ENCODE data around the gene MOGAT1.
"Not testable (repeated sequence)": the region's sequence is repeated elsewhere in the genome, so short reads cannot be mapped to it uniquely, and the experiment has no call there.

MOGAT1 gene

GRCh38 chr2:222743251-222743812, 71.9 kb downstream of the MOGAT1 start:
- DNase-seq (ENCODE audit: low read depth) = no peak

GRCh38 chr2:222745836-222746559, 74.5 kb downstream of the MOGAT1 start:
- no peak for DNase-seq (ENCODE audit: low read depth)

- DNase-seq (ENCODE audit: low read depth) = no peak
These were observed 76.2 kb downstream of the MOGAT1 start for GRCh38 chr2:222747526-222748160.

DNA sequence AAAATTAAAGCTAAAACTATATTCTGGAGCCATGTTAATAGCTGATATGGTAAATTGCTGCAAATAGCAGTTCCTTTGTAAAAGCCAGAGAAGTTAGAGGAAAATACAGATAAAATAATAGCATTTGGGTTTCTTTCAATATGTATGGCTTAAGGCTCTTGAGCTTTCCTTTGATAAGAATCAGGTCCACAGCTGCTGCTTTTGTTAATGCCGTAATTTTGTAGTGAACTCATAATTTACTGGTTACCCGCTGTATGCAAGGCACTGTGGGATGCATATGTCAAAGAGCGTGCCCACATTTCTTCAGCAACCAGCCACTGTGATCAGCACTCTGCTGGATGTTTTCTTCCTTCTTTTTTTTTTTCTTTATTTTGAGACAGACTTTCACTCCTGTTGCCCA, 79.1 kb downstream of the MOGAT1 start:
- no peak for DNase-seq (ENCODE audit: low read depth)

GRCh38 chr2:222751238-222751637, 79.8 kb downstream of the MOGAT1 start:
- DNase-seq (ENCODE audit: low read depth) = no peak

GRCh38 chr2:222751821-222752719, 80.6 kb downstream of the MOGAT1 start:
- no peak for DNase-seq (ENCODE audit: low read depth)

DNA sequence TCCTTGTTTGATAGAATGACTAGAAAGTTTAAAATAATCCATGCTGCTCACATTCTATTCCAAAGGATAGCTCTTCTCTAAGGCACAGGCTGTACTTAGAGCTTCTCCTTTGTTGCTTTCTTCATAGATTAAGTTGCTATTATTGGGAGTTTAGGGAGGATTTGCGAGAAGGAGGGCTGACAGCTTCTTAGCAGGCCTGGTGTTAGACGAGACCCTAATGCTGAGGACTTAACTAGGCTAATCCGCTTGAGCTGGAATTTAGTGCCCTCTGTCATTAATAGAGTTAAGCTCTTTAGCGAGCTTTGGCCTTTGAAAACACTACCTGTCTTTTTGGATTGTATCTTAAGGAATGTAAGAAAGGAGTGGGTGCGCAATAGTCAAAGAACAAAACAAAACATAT, 81.3 kb downstream of the MOGAT1 start:
- DNase-seq (ENCODE audit: low read depth) = no peak

DNA sequence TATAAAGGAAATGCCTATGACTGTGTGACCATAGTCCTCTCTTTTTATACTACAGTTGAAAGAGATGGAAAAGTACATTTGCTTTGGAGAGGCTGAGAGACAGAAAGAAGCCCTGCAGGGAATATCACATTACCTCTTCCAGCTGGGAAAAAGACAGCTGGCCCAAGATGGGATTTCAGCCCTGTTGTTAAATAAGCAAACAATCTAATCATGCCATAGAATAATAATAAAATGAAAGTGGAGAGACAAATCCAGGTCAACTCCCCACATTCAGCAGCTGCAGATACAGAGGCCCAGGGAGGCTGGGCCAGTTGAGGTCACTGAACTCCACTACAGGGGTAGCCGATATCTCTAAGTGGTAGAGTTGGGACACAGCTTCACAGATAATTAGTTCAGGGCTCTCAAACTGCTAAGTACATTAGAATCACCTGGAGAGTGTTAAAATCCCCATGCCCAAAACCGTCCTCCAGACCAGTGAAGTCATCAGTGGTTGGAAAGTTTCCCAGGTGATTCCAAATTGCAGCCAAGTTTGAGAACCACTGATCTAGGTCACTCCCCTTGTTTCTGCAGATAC, 81.9 kb downstream of the MOGAT1 start:
- no peak for DNase-seq (ENCODE audit: low read depth)

GRCh38 chr2:222754324-222754930, 83.0 kb downstream of the MOGAT1 start:
- DNase-seq (ENCODE audit: low read depth) = no peak

DNA sequence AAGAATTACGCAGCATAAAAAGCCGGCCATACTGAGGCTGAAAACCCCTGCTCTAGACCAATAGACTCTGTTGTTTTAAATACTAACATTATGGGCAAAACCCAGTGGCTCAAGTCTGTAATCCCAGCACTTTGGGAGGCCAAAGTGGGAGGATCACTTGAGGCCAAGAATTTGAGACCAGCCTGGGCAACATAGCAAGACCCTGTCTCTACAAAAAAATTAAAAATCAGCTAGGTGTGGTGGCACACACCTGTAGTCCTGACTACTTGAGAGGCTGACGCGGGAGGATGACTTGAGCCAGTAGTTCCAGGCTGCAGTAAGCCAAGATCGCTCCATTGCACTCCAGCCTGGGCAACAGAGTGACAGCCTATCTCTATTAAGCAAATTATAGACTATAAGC, 84.1 kb downstream of the MOGAT1 start:
- DNase-seq (ENCODE audit: low read depth) = not testable (repeated sequence)

DNA sequence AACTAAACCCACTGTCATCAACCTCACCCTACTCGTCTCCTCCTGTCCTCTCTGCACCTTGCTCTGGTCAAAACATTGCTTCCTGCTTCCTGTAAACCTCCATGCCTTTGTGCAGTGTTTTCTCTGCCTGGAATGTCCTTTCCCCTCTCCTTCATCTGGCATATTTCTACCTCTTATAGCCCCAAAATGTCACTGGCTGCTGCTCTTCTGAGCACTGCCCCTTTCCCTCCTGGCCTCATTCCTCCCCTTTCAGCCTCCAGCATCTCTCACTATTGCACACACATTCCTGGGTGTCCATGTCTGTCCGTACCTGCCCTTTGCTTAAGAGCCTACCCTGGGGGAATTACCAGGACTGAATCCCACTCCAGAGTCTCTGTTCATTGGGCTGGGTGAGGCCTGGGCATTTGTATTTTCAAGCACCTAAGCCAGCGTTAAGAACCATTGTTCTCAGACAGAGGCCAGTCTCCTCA, 84.9 kb downstream of the MOGAT1 start:
- no peak for DNase-seq (ENCODE audit: low read depth)

DNA sequence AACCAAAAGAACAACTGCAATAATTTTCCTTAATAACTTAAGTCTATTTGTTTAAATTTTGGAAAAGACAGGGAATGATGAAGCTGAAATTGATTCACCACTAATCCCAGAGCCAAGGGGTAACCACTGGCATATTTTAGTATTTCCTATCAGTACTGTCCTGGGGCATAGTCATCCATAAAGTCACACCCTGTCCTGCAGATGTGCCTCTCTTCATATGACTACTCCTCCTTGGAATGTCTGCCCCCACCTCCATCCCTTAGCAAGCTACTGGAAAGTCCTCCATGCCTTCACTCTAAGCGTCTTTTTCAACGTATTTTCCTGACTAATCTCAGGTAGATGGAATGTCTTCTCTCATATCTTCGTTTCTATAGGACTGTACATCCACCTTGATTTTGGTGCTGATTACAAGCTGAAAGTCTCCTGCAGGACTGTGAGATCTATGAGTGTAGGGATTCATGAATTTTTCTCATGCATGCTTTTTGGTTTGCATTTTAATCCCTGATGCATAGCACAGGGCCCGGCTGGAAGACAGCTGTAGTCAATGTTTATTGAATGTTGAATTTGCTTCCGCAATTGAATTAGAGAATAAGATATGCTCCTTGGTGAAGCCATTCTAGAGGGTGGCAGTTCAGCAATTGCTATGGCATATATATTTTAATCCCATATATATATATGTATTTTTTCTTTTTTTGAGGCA, 85.6 kb downstream of the MOGAT1 start:
- DNase-seq (ENCODE audit: low read depth) = no peak
